ENCODE measurements around the gene MBD3L2. TPM values are rescaled to one million over a fixed set of nuclear protein-coding genes. Genes with fewer than 3 reads are reported as not detected.
A peak's percentile ranks its signal among the peaks of the same experiment; 100 is the strongest.

The MBD3L2 gene
- total and polyA plus RNA-seq, 5 experiments from 2014 or later, result not detected

- peak overlapping the region; percentile 89 to 99 (median 94) for H3K4me3 Mint-ChIP-seq
- DNase-seq, result no peak
- peaks cover 11 to 35% (median 32%) of the 10 kb centered on the region in 4 donors for H3K4me1 Mint-ChIP-seq
- H3K27ac Mint-ChIP-seq, result peak overlapping the region in 9 of 10 donors; percentile 60 to 97 (median 94)
- no peak for ATAC-seq
- H3K27me3 Mint-ChIP-seq, result no peaks in the 10 kb centered on the region
- H3K36me3 Mint-ChIP-seq, result peaks cover 0 to 19% (median 16%) of the 10 kb centered on the region in 3 donors
- peaks cover 0 to 47% (median 35%) of the 10 kb centered on the region in 9 donors for H3K9me3 Mint-ChIP-seq
- POLR2A ChIA-PET, result interaction anchor here (0.6 to 3.3 kb wide), 5 partner anchors 11 to 251 kb away, joined by 4 to 50 read pairs (median 7); partner anchors contain the start of genes ARHGEF18 and ZNF557
These were observed 49.0 kb downstream of the MBD3L2 start for GRCh38 chr19:7098096-7098495.

GRCh38 chr19:7098701-7099596 is 49.8 kb downstream of the MBD3L2 start:
- H3K27me3 Mint-ChIP-seq, result no peaks in the 10 kb centered on the region
- H3K4me1 Mint-ChIP-seq, result peaks cover 11 to 35% (median 32%) of the 10 kb centered on the region in 4 donors
- POLR2A ChIA-PET, result interaction anchor here (0.5 to 3.3 kb wide), 12 partner anchors 9 to 582 kb away, joined by 3 to 50 read pairs (median 4); partner anchors contain the start of genes ARHGEF18, PET100, RETN and TRAPPC5
- DNase-seq (peak; percentile 82 to 95 (median 88)), ATAC-seq (peak; percentile 92 to 93)
- peaks cover 0 to 42% (median 33%) of the 10 kb centered on the region in 9 donors for H3K9me3 Mint-ChIP-seq
- H3K36me3 Mint-ChIP-seq, result peaks cover 0 to 19% (median 15%) of the 10 kb centered on the region in 3 donors
- peak overlapping the region; percentile 60 to 98 (median 95) for H3K27ac Mint-ChIP-seq
- peak overlapping the region; percentile 89 to 99 (median 94) for H3K4me3 Mint-ChIP-seq

- POLR2A ChIA-PET, result interaction anchor here (0.5 to 3.3 kb wide), 11 partner anchors 9 to 582 kb away, joined by 3 to 50 read pairs (median 5); partner anchors contain the start of genes ARHGEF18, PET100, RETN and TRAPPC5
- ATAC-seq (no peak), DNase-seq (no peak)
- Mint-ChIP-seq H3K9me3 (peaks cover 0 to 37% (median 29%) of the 10 kb centered on the region in 9 donors), H3K36me3 (peaks cover 0 to 18% (median 15%) of the 10 kb centered on the region in 3 donors), H3K27ac (peak overlapping the region; percentile 60 to 98 (median 94)), H3K4me1 (peaks cover 11 to 35% (median 32%) of the 10 kb centered on the region in 4 donors), H3K4me3 (peak overlapping the region; percentile 89 to 99 (median 94)), H3K27me3 (no peaks in the 10 kb centered on the region)
These were observed 50.4 kb downstream of the MBD3L2 start for GRCh38 chr19:7099597-7099921.

Other genes starting within 250 kb of the MBD3L2 start
- gene ADGRE1, start 161.7 kb upstream of the MBD3L2 start, total RNA-seq, result 1 to 10 TPM; 2.3 to 2.8 TPM
- 1 to 10 TPM in 1 of 3 donors, under 1 TPM in 2; 0.35 to 2.5 (median 0.55) TPM for gene ADGRE1, start 161.7 kb upstream of the MBD3L2 start, polyA plus RNA-seq
- gene MBD3L2B, start 27.9 kb upstream of the MBD3L2 start, total RNA-seq, result not detected
- not detected for gene MBD3L2B, start 27.9 kb upstream of the MBD3L2 start, polyA plus RNA-seq
- not detected for gene MBD3L5, start 18.7 kb upstream of the MBD3L2 start, total RNA-seq
- gene MBD3L5, start 18.7 kb upstream of the MBD3L2 start, polyA plus RNA-seq, result not detected
- gene MBD3L4, start 9.1 kb upstream of the MBD3L2 start, total RNA-seq, result not detected
- not detected for gene MBD3L4, start 9.1 kb upstream of the MBD3L2 start, polyA plus RNA-seq
- not detected for gene MBD3L3, start 9.4 kb downstream of the MBD3L2 start, total RNA-seq
- gene MBD3L3, start 9.4 kb downstream of the MBD3L2 start, polyA plus RNA-seq, result not detected
- 10 to 100 TPM; 29.6 to 31.5 TPM for gene ZNF557, start 20.4 kb downstream of the MBD3L2 start, total RNA-seq
- gene ZNF557, start 20.4 kb downstream of the MBD3L2 start, polyA plus RNA-seq, result 1 to 10 TPM; 4.4 to 7.5 (median 7.4) TPM
- gene INSR, start 245.1 kb downstream of the MBD3L2 start, total RNA-seq, result 1 to 10 TPM in 1 of 2 experiments, under 1 TPM in 1; 0.60 to 1.4 TPM
- gene INSR, start 245.1 kb downstream of the MBD3L2 start, polyA plus RNA-seq, result under 1 TPM in 2 of 3 donors, not detected in 1; 0.14 to 0.30 TPM

Measured in naive thymus-derived CD8-positive, alpha-beta T cell (primary cell).